GM10266 (cell line): Measurements from ENCODE around the gene DDR2.
"Not testable (repeated sequence)": the region's sequence is repeated elsewhere in the genome, so short reads cannot be mapped to it uniquely, and the experiment has no call there.

ENCODE experiments used
- DNase-seq: peaks from one replicate; pipeline ENCODE4 v3.0.0; 2012; ENCODE audit errors: extremely low spot score
- CTCF ChIP-seq: IDR thresholded peaks from 2 replicates; pipeline ENCODE4 v1.5.1; 2012; ENCODE audit warnings: mild to moderate bottlenecking, low read depth; ENCODE audit not compliant: control insufficient read depth, insufficient read depth; ENCODE audit errors: missing control alignments

The DDR2 gene

GRCh38 chr1:162807503-162807902 lies 175.2 kb downstream of the DDR2 start:
- not testable (repeated sequence) for DNase-seq

DNA sequence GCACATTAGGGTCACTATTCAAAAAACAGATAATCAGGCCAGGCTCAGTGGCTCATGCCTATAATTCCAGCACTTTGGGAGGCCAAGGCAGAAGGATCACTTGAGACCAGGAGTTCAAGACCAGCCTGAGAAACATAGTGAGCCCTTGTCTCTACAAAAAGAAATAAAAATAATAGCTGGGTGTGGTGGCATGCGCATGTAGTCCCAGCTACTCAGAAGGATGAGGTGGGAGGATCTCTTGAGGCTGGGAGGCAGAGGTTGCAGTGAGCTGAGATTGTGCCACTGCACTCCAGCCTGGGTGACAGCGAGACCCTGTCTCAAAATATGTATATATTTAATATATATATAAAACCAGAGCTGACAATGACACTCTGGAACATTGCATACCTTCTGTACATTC lies 180.1 kb downstream of the DDR2 start:
- not testable (repeated sequence) for DNase-seq

GRCh38 chr1:162818136-162818535 lies 185.9 kb downstream of the DDR2 start:
- DNase-seq, result not testable (repeated sequence)

DNA sequence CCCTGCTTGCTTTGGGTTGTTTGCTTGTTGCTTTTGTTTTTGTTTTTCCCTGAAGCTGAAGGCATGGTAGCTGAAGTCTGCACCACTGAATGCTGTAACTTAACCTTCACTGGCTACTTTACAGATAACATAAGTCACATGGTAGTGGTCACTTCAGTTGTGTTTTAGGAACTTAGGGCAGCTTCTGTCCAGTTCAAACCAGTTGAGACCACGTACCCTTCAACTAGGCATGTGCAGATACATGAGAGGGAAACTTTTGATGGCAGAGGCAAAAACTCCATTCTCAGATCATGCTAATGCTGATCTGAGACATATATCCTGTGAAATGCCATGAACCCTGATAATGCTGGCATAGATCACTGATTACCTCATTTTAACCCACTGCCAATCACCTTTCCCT lies 186.4 kb downstream of the DDR2 start:
- DNase-seq, result not testable (repeated sequence)

DNA sequence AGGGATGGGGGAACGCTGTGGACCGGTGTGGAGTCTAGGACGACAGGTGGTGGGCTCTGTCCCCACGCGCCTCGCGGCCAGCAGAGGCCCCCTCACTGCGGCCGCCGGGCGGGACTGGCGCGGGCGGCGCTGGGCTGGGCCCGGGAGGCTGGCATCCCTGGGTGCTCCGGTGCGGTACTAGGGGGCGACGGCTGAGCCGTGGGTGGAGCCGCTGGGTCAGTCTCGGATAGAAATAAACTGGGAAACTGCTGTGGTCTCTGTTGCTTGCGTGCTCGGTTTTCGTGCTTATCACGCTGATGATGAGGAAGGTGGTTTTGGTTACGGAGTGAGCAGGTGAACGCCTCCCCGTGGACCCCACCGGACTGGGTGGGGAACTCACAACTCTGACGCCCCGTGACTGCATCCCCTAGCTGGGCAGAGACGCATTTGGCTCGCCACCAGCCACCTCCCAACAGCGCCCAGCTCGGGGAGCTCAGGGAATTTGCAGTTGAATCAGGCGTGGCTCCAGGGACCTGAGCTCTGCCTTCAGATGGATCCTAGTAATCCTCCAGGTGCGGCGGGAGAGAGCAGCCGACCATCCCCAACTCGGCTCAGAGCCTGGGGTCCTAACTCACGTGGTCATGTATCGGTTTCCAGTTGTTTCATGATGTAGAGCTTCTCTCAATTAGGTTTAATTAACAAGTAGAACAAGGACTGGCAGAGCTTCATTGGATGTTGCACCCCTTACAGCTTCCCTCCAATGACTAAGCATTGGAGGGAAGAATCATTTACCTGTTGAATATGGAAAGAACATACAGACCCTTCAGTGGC lies 190.3 kb downstream of the DDR2 start:
- TF ChIP-seq CTCF, result no peak
- no peak for DNase-seq

DNA sequence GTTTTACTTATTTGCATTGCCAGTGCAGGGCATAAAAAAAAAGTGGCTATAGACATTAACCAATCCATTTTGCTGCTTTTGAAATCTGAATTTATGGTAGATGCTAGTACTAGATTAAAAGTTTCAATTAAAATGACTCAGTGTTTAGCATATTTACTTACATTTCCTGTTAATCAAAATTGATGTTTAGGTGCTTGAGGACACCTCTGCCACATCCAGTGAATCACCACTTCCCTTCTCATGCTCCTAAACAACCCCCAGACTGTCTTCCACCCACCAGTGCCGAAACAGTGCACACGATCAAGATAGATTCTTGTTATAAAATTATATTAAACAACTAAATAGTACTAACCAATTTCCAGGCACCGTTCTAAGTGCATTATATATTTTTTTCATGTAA lies 191.0 kb downstream of the DDR2 start:
- no peak for DNase-seq
- no peak for TF ChIP-seq CTCF

- no peak for DNase-seq
- no peak for TF ChIP-seq CTCF
These were observed 191.7 kb downstream of the DDR2 start for GRCh38 chr1:162823771-162824525.

- TF ChIP-seq CTCF, result no peak
- DNase-seq, result no peak
These were observed 197.0 kb downstream of the DDR2 start for GRCh38 chr1:162829268-162829667.

DNA sequence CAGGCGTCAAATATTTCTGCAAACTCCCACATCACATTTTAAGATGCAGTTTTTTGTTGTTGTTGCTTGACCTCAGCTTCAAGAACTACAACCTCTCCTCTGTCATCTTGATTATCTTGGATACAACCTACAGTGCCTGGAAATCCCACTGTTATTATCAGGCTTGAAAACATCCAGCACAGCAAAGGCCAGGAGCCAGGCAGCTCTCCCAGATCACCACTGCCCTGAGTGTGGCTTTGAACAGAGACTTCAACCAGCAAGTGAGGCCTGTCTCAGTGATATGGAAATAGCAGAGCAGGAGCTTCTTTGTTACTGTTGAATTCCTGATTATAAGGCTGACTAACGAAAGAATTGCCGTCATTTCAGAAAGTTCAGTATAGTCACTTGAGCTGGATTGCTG lies 200.2 kb downstream of the DDR2 start:
- TF ChIP-seq CTCF, result no peak
- DNase-seq, result no peak
